HUDEP-2 (cell line): ENCODE results near the gene CRADD.

Source experiments
- DNase-seq, 76 experiments: peaks; one replicate each; lab custom pipeline; 2025; ENCODE audit not compliant: unreplicated experiment in 76 of 76; lab: John Stamatoyannopoulos, UW

Gene CRADD

GRCh38 chr12:93831374-93831773, 154.2 kb downstream of the CRADD start:
- no peak for DNase-seq

- DNase-seq, result no peak
These were observed 155.0 kb downstream of the CRADD start for GRCh38 chr12:93832131-93832530.

GRCh38 chr12:93833946-93834345, 156.8 kb downstream of the CRADD start:
- no peak for DNase-seq

- no peak for DNase-seq
These were observed 159.6 kb downstream of the CRADD start for GRCh38 chr12:93836620-93837260.

- no peak for DNase-seq
These were observed 161.0 kb downstream of the CRADD start for GRCh38 chr12:93838193-93838592.

GRCh38 chr12:93839064-93839463, 161.9 kb downstream of the CRADD start:
- no peak for DNase-seq

GRCh38 chr12:93841671-93842070, 164.5 kb downstream of the CRADD start:
- no peak for DNase-seq

- DNase-seq, result no peak
These were observed 167.1 kb downstream of the CRADD start for GRCh38 chr12:93844164-93844784.

GRCh38 chr12:93846936-93847516, 169.9 kb downstream of the CRADD start:
- no peak for DNase-seq

- peak in 1 of 76 experiments; percentile 8 for DNase-seq
These were observed 170.6 kb downstream of the CRADD start for GRCh38 chr12:93847517-93848474.

- no peak for DNase-seq
These were observed 171.4 kb downstream of the CRADD start for GRCh38 chr12:93848523-93849101.

- DNase-seq, result no peak
These were observed 172.8 kb downstream of the CRADD start for GRCh38 chr12:93849946-93850345.

GRCh38 chr12:93850481-93851256, 173.5 kb downstream of the CRADD start:
- DNase-seq, result no peak

- no peak for DNase-seq
These were observed 174.1 kb downstream of the CRADD start for GRCh38 chr12:93851257-93851671.

GRCh38 chr12:93852173-93852591, 175.0 kb downstream of the CRADD start:
- DNase-seq, result peak in 1 of 76 experiments; percentile 1

GRCh38 chr12:93853698-93854478, 176.7 kb downstream of the CRADD start:
- DNase-seq, result no peak

GRCh38 chr12:93855261-93855660, 178.1 kb downstream of the CRADD start:
- no peak for DNase-seq

- peak in 1 of 76 experiments; percentile 42 for DNase-seq
These were observed 179.4 kb downstream of the CRADD start for GRCh38 chr12:93856611-93857010.
